ENCODE results near the gene RSPH3.

GRCh38 chr6:159047891-159048685 lies 48.1 kb upstream of the RSPH3 start:
- TF ChIP-seq CTCF (conservative IDR thresholded peaks at IDR 0.05) (no peak), EZH2 (IDR thresholded peaks at IDR 0.05; ENCODE audit: low read depth) (no peak)

Measured in PC-9 (cell line).